ENCODE data around the gene HS6ST3.

GRCh38 chr13:96617528-96617927 is 527.6 kb downstream of the HS6ST3 start:
- TF ChIP-seq, protein P1, sequence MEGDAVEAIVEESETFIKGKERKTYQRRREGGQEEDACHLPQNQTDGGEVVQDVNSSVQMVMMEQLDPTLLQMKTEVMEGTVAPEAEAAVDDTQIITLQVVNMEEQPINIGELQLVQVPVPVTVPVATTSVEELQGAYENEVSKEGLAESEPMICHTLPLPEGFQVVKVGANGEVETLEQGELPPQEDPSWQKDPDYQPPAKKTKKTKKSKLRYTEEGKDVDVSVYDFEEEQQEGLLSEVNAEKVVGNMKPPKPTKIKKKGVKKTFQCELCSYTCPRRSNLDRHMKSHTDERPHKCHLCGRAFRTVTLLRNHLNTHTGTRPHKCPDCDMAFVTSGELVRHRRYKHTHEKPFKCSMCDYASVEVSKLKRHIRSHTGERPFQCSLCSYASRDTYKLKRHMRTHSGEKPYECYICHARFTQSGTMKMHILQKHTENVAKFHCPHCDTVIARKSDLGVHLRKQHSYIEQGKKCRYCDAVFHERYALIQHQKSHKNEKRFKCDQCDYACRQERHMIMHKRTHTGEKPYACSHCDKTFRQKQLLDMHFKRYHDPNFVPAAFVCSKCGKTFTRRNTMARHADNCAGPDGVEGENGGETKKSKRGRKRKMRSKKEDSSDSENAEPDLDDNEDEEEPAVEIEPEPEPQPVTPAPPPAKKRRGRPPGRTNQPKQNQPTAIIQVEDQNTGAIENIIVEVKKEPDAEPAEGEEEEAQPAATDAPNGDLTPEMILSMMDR (IDR thresholded peaks at IDR 0.05): no peak
- TF ChIP-seq POLR2A (IDR thresholded peaks at IDR 0.05): no peak

All from upper lobe of left lung (tissue), 4 donors.